HEK293 (cell line): ENCODE measurements around the gene BCAS3.

Source experiments
- CTCF ChIA-PET: fragments of 350-600 bp; formaldehyde crosslinking; extraction: SDS; loops from one replicate; lab custom pipeline; 2021; ENCODE audit warnings: antibody characterized with exemption; lab: Yijun Ruan, JAX
- POLR2A ChIA-PET: fragments of 300-600 bp; formaldehyde crosslinking; extraction: SDS; loops from one replicate; lab custom pipeline; 2020; ENCODE audit warnings: antibody characterized with exemption, inconsistent platforms; lab: Yijun Ruan, JAX
- H3K27ac ChIP-seq: fragments of 200-500 bp; sonication (Bioruptor generic); 2 replicates; pipeline ENCODE4 v1.5.1; 2014; ENCODE audit warnings: low read depth, low read length, control low read depth, inconsistent platforms; ENCODE audit errors: extremely low read depth
- H3K36me3 ChIP-seq, 2 experiments: fragments of 200-500 bp in 1 of 2; sonication (Bioruptor generic) in 1 of 2; 1 replicate in 1 of 2; 2 replicates in 1 of 2; pipeline ENCODE4 v1.5.1; 2014 to 2017; ENCODE audit warnings: inconsistent platforms in 2 of 2, low read length in 2 of 2; ENCODE audit not compliant: control insufficient read depth in 2 of 2, insufficient read depth in 1 of 2
- H3K4me1 ChIP-seq: fragments of 200-500 bp; sonication (Bioruptor generic); 2 replicates; pipeline ENCODE4 v1.5.1; 2014; ENCODE audit warnings: mild to moderate bottlenecking, low read length, inconsistent platforms; ENCODE audit not compliant: control insufficient read depth, insufficient read depth
- H3K4me3 ChIP-seq: 2 replicates; pipeline ENCODE4 v1.5.1; 2011; ENCODE audit warnings: low read depth, mild to moderate bottlenecking, control low read depth, low read length, moderate library complexity
- H3K9me3 ChIP-seq: fragments of 200-500 bp; sonication (Bioruptor generic); 2 replicates; pipeline ENCODE4 v1.5.1; 2014; ENCODE audit warnings: low read depth, low read length, inconsistent platforms; ENCODE audit not compliant: control insufficient read depth, insufficient read depth
- GLI4 ChIP-seq: fragments of 450-650 bp; formaldehyde crosslinking; IDR thresholded peaks from 2 replicates; pipeline ENCODE4 v1.5.1; 2016; ENCODE audit warnings: missing biosample characterization, missing genetic modification characterization
- SP3 ChIP-seq: fragments of 450-650 bp; formaldehyde crosslinking; IDR thresholded peaks from 2 replicates; pipeline ENCODE4 v1.5.1; 2016; ENCODE audit warnings: missing biosample characterization, missing genetic modification characterization
- ZBTB1 ChIP-seq: fragments of 450-650 bp; formaldehyde crosslinking; IDR thresholded peaks from 2 replicates; pipeline ENCODE4 v1.5.1; 2016; ENCODE audit warnings: missing biosample characterization, missing genetic modification characterization
- ZBTB17 ChIP-seq: fragments of 450-650 bp; formaldehyde crosslinking; IDR thresholded peaks from 2 replicates; pipeline ENCODE4 v1.5.1; 2016; ENCODE audit warnings: missing biosample characterization, missing genetic modification characterization
- ZBTB48 ChIP-seq: fragments of 450-650 bp; formaldehyde crosslinking; IDR thresholded peaks from 2 replicates; pipeline ENCODE4 v1.5.1; 2016; ENCODE audit warnings: missing biosample characterization, missing genetic modification characterization
- ZBTB7A ChIP-seq: fragments of 450-650 bp; formaldehyde crosslinking; IDR thresholded peaks from 2 replicates; pipeline ENCODE4 v1.5.1; 2016; ENCODE audit warnings: low read depth, missing biosample characterization, missing genetic modification characterization
- ZFP3 ChIP-seq: fragments of 450-650 bp; formaldehyde crosslinking; IDR thresholded peaks from 2 replicates; pipeline ENCODE4 v1.5.1; 2016; ENCODE audit warnings: low read depth, missing biosample characterization, missing genetic modification characterization
- ZNF138 ChIP-seq: fragments of 450-650 bp; formaldehyde crosslinking; IDR thresholded peaks from 2 replicates; pipeline ENCODE4 v1.5.1; 2016; ENCODE audit warnings: missing biosample characterization, missing genetic modification characterization, borderline replicate concordance
- ZNF146 ChIP-seq: fragments of 450-650 bp; formaldehyde crosslinking; IDR thresholded peaks from 2 replicates; pipeline ENCODE4 v1.5.1; 2016; ENCODE audit warnings: missing biosample characterization, missing genetic modification characterization
- ZNF16 ChIP-seq: fragments of 450-650 bp; formaldehyde crosslinking; IDR thresholded peaks from 2 replicates; pipeline ENCODE4 v1.5.1; 2016; ENCODE audit warnings: low read depth, missing biosample characterization, missing genetic modification characterization
- ZNF19 ChIP-seq: fragments of 450-650 bp; formaldehyde crosslinking; IDR thresholded peaks from 2 replicates; pipeline ENCODE4; 2016; ENCODE audit warnings: missing biosample characterization, missing genetic modification characterization, low read depth
- ZNF362 ChIP-seq: fragments of 450-650 bp; formaldehyde crosslinking; IDR thresholded peaks from 2 replicates; pipeline ENCODE4 v1.5.1; 2016; ENCODE audit warnings: missing biosample characterization, missing genetic modification characterization
- ZNF37A ChIP-seq: fragments of 450-650 bp; IDR thresholded peaks from 2 replicates; pipeline ENCODE4 v1.5.1; 2018; ENCODE audit warnings: missing biosample characterization, missing genetic modification characterization
- ZNF404 ChIP-seq: fragments of 450-650 bp; formaldehyde crosslinking; IDR thresholded peaks from 2 replicates; pipeline ENCODE4 v1.5.1; 2017; ENCODE audit warnings: missing biosample characterization, missing genetic modification characterization
- ZNF426 ChIP-seq: fragments of 450-650 bp; formaldehyde crosslinking; IDR thresholded peaks from 2 replicates; pipeline ENCODE4 v1.5.1; 2017; ENCODE audit warnings: missing biosample characterization, missing genetic modification characterization, mild to moderate bottlenecking, inconsistent platforms, moderate library complexity
- ZNF449 ChIP-seq: fragments of 450-650 bp; formaldehyde crosslinking; IDR thresholded peaks from 2 replicates; pipeline ENCODE4 v1.5.1; 2017; ENCODE audit warnings: missing biosample characterization, mild to moderate bottlenecking, missing genetic modification characterization, moderate library complexity
- ZNF610 ChIP-seq: fragments of 450-650 bp; formaldehyde crosslinking; IDR thresholded peaks from 2 replicates; pipeline ENCODE4 v1.5.1; 2016; ENCODE audit warnings: missing biosample characterization, missing genetic modification characterization, borderline replicate concordance
- ZNF624 ChIP-seq: fragments of 450-650 bp; formaldehyde crosslinking; IDR thresholded peaks from 2 replicates; pipeline ENCODE4 v1.5.1; 2017; ENCODE audit warnings: missing biosample characterization, missing genetic modification characterization
- ZNF664 ChIP-seq: fragments of 450-650 bp; formaldehyde crosslinking; IDR thresholded peaks from 2 replicates; pipeline ENCODE4 v1.5.1; 2016; ENCODE audit warnings: missing biosample characterization, missing genetic modification characterization
- ZNF776 ChIP-seq: fragments of 450-650 bp; formaldehyde crosslinking; IDR thresholded peaks from 2 replicates; pipeline ENCODE4 v1.5.0; 2017; ENCODE audit warnings: missing biosample characterization, missing genetic modification characterization, borderline replicate concordance
- ZSCAN30 ChIP-seq: fragments of 450-650 bp; IDR thresholded peaks from 2 replicates; pipeline ENCODE4 v1.5.1; 2018; ENCODE audit warnings: missing biosample characterization, mild to moderate bottlenecking, missing genetic modification characterization, moderate library complexity
- TF ChIP-seq, protein P1 (sequence below): fragments of 450-650 bp; formaldehyde crosslinking; IDR thresholded peaks from 2 replicates; pipeline ENCODE4; 2016; ENCODE audit warnings: missing biosample characterization, missing genetic modification characterization
- TF ChIP-seq, protein P2 (sequence below): fragments of 450-650 bp; formaldehyde crosslinking; IDR thresholded peaks from 2 replicates; pipeline ENCODE4 v1.5.1; 2016; ENCODE audit warnings: missing biosample characterization, missing genetic modification characterization, low read depth

BCAS3 gene

GRCh38 chr17:61394630-61395408 is 717.2 kb downstream of the BCAS3 start:
- Histone ChIP-seq H3K4me1 (peaks cover 3% of the 10 kb centered on the region), H3K27ac (no peak overlapping the region), H3K4me3 (no peak overlapping the region), H3K36me3 (peaks cover 0 to 7% of the 10 kb centered on the region in 2 experiments; a peak in 1 of 3 replicates), H3K9me3 (no peaks in the 10 kb centered on the region)
- TF ChIP-seq ZNF776 (tag by site-specific recombination), result no peak
- TF ChIP-seq ZSCAN30 (tag by site-specific recombination), result no peak
- TF ChIP-seq ZNF404, result no peak
- TF ChIP-seq ZNF146 (tag by site-specific recombination), result no peak
- peak; percentile 87 for TF ChIP-seq ZBTB48 (tag by site-specific recombination)
- ChIA-PET CTCF (interaction anchor here (0.5 to 2.2 kb wide), 7 partner anchors 9 to 441 kb away, joined by 3 to 9 read pairs (median 4); no protein-coding TSS in a partner anchor), POLR2A (interaction anchor here (0.5 kb wide), 1 partner anchor 26 kb away, joined by 3 read pairs; no protein-coding TSS in a partner anchor)

DNA sequence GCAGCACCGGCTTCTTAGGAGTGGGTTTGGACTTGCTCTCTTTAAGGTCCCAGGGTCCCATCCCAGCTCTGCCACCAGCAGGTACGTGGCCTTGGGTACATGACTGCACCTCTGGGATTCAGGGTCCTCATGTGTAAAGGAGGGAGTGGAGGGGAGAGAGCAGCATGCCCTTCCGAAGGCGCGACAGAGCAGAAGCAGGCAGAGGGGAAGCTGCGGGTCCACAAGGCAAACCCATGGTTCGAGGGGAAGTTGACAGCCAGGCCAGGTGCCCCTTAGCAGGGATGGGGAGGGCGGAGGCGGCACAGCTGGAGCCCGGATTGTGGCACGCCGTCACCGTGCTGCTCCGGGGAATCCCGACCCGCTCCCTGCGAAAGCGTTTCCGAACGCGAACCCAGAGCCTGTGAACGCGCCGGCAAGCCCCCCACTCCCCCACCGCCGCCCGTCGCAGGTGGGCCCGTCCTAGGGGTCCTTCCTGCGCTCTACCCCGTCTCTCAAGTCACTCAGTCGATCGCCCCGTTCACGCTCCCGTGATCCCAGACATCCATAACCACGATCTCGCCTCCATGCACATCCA is 717.8 kb downstream of the BCAS3 start:
- H3K27ac ChIP-seq, result no peak overlapping the region
- H3K4me3 ChIP-seq, result no peak overlapping the region
- H3K4me1 ChIP-seq, result peaks cover 3% of the 10 kb centered on the region
- H3K36me3 ChIP-seq, result peaks cover 0 to 7% of the 10 kb centered on the region in 2 experiments; a peak in 1 of 3 replicates
- POLR2A ChIA-PET, result no interaction called here
- TF ChIP-seq ZBTB1 (tag by site-specific recombination) (no peak), ZBTB17 (no peak), ZNF19 (tag by site-specific recombination) (no peak), ZBTB7A (no peak), ZNF426 (tag by site-specific recombination) (no peak), ZNF16 (tag by site-specific recombination) (no peak), ZNF664 (no peak), ZFP3 (tag by site-specific recombination) (no peak), ZNF449 (tag by site-specific recombination) (no peak), ZNF37A (tag by site-specific recombination) (no peak), ZNF362 (no peak), SP3 (tag by site-specific recombination) (no peak), GLI4 (tag by site-specific recombination) (no peak), ZNF624 (no peak), ZNF138 (tag by site-specific recombination) (no peak), ZNF610 (tag by site-specific recombination) (no peak)
- TF ChIP-seq, protein P1, sequence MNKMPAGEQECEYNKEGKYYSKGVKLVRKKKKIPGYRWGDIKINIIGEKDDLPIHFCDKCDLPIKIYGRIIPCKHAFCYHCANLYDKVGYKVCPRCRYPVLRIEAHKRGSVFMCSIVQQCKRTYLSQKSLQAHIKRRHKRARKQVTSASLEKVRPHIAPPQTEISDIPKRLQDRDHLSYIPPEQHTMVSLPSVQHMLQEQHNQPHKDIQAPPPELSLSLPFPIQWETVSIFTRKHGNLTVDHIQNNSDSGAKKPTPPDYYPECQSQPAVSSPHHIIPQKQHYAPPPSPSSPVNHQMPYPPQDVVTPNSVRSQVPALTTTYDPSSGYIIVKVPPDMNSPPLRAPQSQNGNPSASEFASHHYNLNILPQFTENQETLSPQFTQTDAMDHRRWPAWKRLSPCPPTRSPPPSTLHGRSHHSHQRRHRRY, result no peak
- TF ChIP-seq, protein P2, sequence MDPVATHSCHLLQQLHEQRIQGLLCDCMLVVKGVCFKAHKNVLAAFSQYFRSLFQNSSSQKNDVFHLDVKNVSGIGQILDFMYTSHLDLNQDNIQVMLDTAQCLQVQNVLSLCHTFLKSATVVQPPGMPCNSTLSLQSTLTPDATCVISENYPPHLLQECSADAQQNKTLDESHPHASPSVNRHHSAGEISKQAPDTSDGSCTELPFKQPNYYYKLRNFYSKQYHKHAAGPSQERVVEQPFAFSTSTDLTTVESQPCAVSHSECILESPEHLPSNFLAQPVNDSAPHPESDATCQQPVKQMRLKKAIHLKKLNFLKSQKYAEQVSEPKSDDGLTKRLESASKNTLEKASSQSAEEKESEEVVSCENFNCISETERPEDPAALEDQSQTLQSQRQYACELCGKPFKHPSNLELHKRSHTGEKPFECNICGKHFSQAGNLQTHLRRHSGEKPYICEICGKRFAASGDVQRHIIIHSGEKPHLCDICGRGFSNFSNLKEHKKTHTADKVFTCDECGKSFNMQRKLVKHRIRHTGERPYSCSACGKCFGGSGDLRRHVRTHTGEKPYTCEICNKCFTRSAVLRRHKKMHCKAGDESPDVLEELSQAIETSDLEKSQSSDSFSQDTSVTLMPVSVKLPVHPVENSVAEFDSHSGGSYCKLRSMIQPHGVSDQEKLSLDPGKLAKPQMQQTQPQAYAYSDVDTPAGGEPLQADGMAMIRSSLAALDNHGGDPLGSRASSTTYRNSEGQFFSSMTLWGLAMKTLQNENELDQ (tag by site-specific recombination), result no peak
- H3K9me3 ChIP-seq, result no peaks in the 10 kb centered on the region
- CTCF ChIA-PET, result interaction anchor here (0.6 to 1.4 kb wide), 4 partner anchors 24 to 394 kb away, joined by 3 to 6 read pairs (median 3); no protein-coding TSS in a partner anchor
